Heart right ventricle (tissue), 16 donors: ENCODE results near the gene FOXRED1. TPM values are rescaled to one million over a fixed set of nuclear protein-coding genes. Genes with fewer than 3 reads are reported as not detected.

Experiments
- ATAC-seq, 8 donors: fragments of 200-7000 bp; cut with Tn5 transposase; one replicate each; pipeline ENCODE4 v1.9.1; 2020; ENCODE audit warnings: mild to moderate bottlenecking in 8 of 8, moderate library complexity in 8 of 8, moderate number of reproducible peaks in 1 of 8
- DNase-seq, 2 donors: peaks; one replicate each; pipeline ENCODE4 v3.0.0-alpha.2; 2020
- H3K27ac ChIP-seq, 10 donors: fragments of 200-600 bp; sonication (generic) in 2 of 10; one replicate each; pipeline versions ENCODE4 v1.5.0 to v1.8.0; 2020 to 2022; ENCODE audit warnings: mild to moderate bottlenecking in 3 of 10
- H3K27me3 ChIP-seq, 7 donors: fragments of 200-600 bp; one replicate each; pipeline ENCODE4 v1.8.0; 2021 to 2022; ENCODE audit warnings: mild to moderate bottlenecking in 2 of 7
- H3K36me3 ChIP-seq, 9 donors: fragments of 200-600 bp; sonication (generic) in 1 of 9; one replicate each; pipeline versions ENCODE4 v1.5.0 to v1.8.0; 2020 to 2022; ENCODE audit warnings: mild to moderate bottlenecking in 2 of 9
- H3K4me1 ChIP-seq, 9 donors: fragments of 200-600 bp; sonication (generic) in 1 of 9; one replicate each; pipeline versions ENCODE4 v1.5.0 to v1.8.0; 2020 to 2022; ENCODE audit warnings: mild to moderate bottlenecking in 4 of 9
- H3K4me3 ChIP-seq, 10 donors: fragments of 200-600 bp; sonication (generic) in 2 of 10; one replicate each; pipeline versions ENCODE4 v1.5.0 to v1.8.0; 2020 to 2022; ENCODE audit warnings: mild to moderate bottlenecking in 7 of 10, moderate library complexity in 2 of 10
- H3K9me3 ChIP-seq, 11 donors: fragments of 200-600 bp in 10 of 11; sonication (generic) in 2 of 11; one replicate each; pipeline versions ENCODE4 v1.5.0 to v1.8.0; 2013 to 2022; ENCODE audit warnings: mild to moderate bottlenecking in 2 of 11, control low read depth in 1 of 11, moderate library complexity in 1 of 11
- CTCF ChIP-seq, 9 donors: fragments of 200-600 bp; sonication (generic) in 2 of 9; IDR thresholded peaks; one replicate each; pipeline versions ENCODE4 v1.5.0 to v1.8.0; 2021 to 2022; ENCODE audit warnings: antibody characterized with exemption in 9 of 9, mild to moderate bottlenecking in 5 of 9, moderate library complexity in 1 of 9
- WGBS, 2 donors: extraction: QIAGEN DNeasy Blood & Tissue Kit; methylation state at CpG; one replicate each; pipeline ENCODE4 v1.1.7; 2013; ENCODE audit warnings: inconsistent platforms in 1 of 2; 5-methylcytosine and 5-hydroxymethylcytosine counted together
- intact Hi-C, 10 donors: fragments of 100-400 bp; cut with DNase I; formaldehyde crosslinking; loops; one replicate each; pipeline versions ENCODE4 v1.11.1 to v1.14.2; 2022
- polyA plus RNA-seq, 2 donors: library from polyadenylated mRNA; stranded (reverse); fragments of 200-250 nt; gene quantifications; one replicate each; pipeline ENCODE4 v1.2.3, GENCODE V29; 2013
- total RNA-seq, 10 donors: library from RNA; stranded (reverse); fragmentation: NEBNext Ultra II Directional in 3 of 10; extraction: Animal tissue kit (Norgen Biotek cat#: 25700) in 3 of 10; gene quantifications; one replicate each; pipeline versions ENCODE4 v1.2.1 to v1.2.4, GENCODE V29; 2021 to 2023
- donor health status: Arrhythmogenic right ventricular cardiomyopathy.
- donor health status: ischemic (EF 13 %, LVEDD 7.1; RV severe dilation, severe dysfunction).
- donor health status: healthy with polysubstance abuse.
- donor health status: DM: no; HTN: yes; CAD: no.
- donor health status: DM: no; HTN: no; CAD: no.
- donor health status: ischemic (EF 25% LVEDD 6.9; RV normal size, moderate dysfunction).
- donor health status: ischemic (EF 25% LVEDD 5.7; RV mildly dilated, moderate dysfunction).
- donor health status: healthy.
- donor health status: DM: yes; HTN: yes; CAD: no.
- donor health status: Ischemic cardiomyopathy.
- donor health status: ischemic (EF 35%, LVEDD 5.7; RV mildly dilated, moderate dysfunction).
- donor health status: nonischemic (EF 11% LVEDD 7.7; RV severe dilation, severe dysfunction).
- donor health status: DM: yes; HTN: yes; CAD: no.
- donor health status: PGD.
- donor health status: ischemic (EF 29% LVEDD 5.4; RV normal size, mild dysfunction).
- donor health status: nonischemic (EF 23%, LVEDD 6.1; RV moderate dilation, normal function).

FOXRED1 gene
- total and polyA plus RNA-seq, 12 donors, result 19.0 to 46.3 (median 32.1) TPM

- 76 to 80% methylated on average over 8 of the region's 8 CpGs for WGBS, 2 donors
- DNase-seq (no peak), ATAC-seq (no peak)
- Histone ChIP-seq H3K27me3 (no peaks in the 10 kb centered on the region), H3K4me3 (no peak overlapping the region), H3K4me1 (peaks cover 0 to 38% (median 11%) of the 10 kb centered on the region in 9 donors), H3K36me3 (peaks cover 0 to 44% (median 0%) of the 10 kb centered on the region in 9 donors), H3K9me3 (no peaks in the 10 kb centered on the region), H3K27ac (no peak overlapping the region)
- intact Hi-C loops, result no loop called here
- no peak for TF ChIP-seq CTCF (IDR thresholded peaks at IDR 0.05)
These were observed 10.2 kb downstream of the FOXRED1 start for GRCh38 chr11:126279191-126279590.

GRCh38 chr11:126280595-126280994, 11.6 kb downstream of the FOXRED1 start:
- WGBS, 2 donors, result 51 to 68% methylated on average over 5 of the region's 5 CpGs
- Histone ChIP-seq H3K4me3 (no peak overlapping the region), H3K27ac (peak overlapping the region in 3 of 10 donors; percentile 19 to 81 (median 44)), H3K9me3 (no peaks in the 10 kb centered on the region), H3K27me3 (no peaks in the 10 kb centered on the region), H3K4me1 (peaks cover 0 to 51% (median 11%) of the 10 kb centered on the region in 9 donors), H3K36me3 (peaks cover 0 to 30% (median 0%) of the 10 kb centered on the region in 9 donors)
- no peak for DNase-seq
- TF ChIP-seq CTCF (IDR thresholded peaks at IDR 0.05), result no peak
- no peak for ATAC-seq
- intact Hi-C loops, result loop anchor here in 1 of 10 donors (5.0 kb wide), 1 partner anchor 63 kb away; no protein-coding TSS in a partner anchor

GRCh38 chr11:126281245-126281644, 12.3 kb downstream of the FOXRED1 start:
- no peak for ATAC-seq
- Histone ChIP-seq H3K9me3 (no peaks in the 10 kb centered on the region), H3K36me3 (peaks cover 0 to 26% (median 0%) of the 10 kb centered on the region in 9 donors), H3K4me1 (peaks cover 0 to 51% (median 11%) of the 10 kb centered on the region in 9 donors), H3K27me3 (no peaks in the 10 kb centered on the region), H3K4me3 (no peak overlapping the region), H3K27ac (peak overlapping the region in 2 of 10 donors; percentile 44 to 81)
- intact Hi-C loops, result loop anchor here in 1 of 10 donors (5.0 kb wide), 1 partner anchor 64 kb away; no protein-coding TSS in a partner anchor
- WGBS, 2 donors, result 62 to 69% methylated on average over 6 of the region's 6 CpGs
- no peak for DNase-seq
- no peak for TF ChIP-seq CTCF (IDR thresholded peaks at IDR 0.05)

GRCh38 chr11:126281666-126282175, 12.8 kb downstream of the FOXRED1 start:
- Histone ChIP-seq H3K27ac (peak overlapping the region in 8 of 10 donors; percentile 85 to 97 (median 93)), H3K4me1 (peaks cover 0 to 51% (median 11%) of the 10 kb centered on the region in 9 donors), H3K4me3 (peak overlapping the region in 4 of 10 donors; percentile 64 to 86 (median 82)), H3K36me3 (peaks cover 0 to 21% (median 0%) of the 10 kb centered on the region in 9 donors), H3K27me3 (no peaks in the 10 kb centered on the region), H3K9me3 (no peaks in the 10 kb centered on the region)
- 90 to 94% methylated on average over 10 of the region's 10 CpGs for WGBS, 2 donors
- ATAC-seq, result no peak
- DNase-seq, result no peak
- no peak for TF ChIP-seq CTCF (IDR thresholded peaks at IDR 0.05)
- intact Hi-C loops, result loop anchor here in 2 of 10 donors (2.0 to 5.0 kb wide), 2 partner anchors 13 to 64 kb away; partner anchors contain the start of genes FOXRED1 (in 1 of the 2) and SRPRA (in 1 of the 2)
